Measurements from ENCODE around the gene B3GNT3. TPM values are rescaled to one million over a fixed set of nuclear protein-coding genes. Genes with fewer than 3 reads are reported as not detected.

Gene B3GNT3
- total RNA-seq, 4 donors from 2014 or later = 0.33 to 0.84 (median 0.62) TPM

DNA sequence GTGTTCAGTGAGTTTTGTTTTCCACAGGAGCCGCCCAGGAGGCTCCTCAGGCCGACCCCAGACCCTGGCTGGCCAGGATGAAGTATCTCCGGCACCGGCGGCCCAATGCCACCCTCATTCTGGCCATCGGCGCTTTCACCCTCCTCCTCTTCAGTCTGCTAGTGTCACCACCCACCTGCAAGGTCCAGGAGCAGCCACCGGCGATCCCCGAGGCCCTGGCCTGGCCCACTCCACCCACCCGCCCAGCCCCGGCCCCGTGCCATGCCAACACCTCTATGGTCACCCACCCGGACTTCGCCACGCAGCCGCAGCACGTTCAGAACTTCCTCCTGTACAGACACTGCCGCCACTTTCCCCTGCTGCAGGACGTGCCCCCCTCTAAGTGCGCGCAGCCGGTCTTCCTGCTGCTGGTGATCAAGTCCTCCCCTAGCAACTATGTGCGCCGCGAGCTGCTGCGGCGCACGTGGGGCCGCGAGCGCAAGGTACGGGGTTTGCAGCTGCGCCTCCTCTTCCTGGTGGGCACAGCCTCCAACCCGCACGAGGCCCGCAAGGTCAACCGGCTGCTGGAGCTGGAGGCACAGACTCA lies 12.9 kb downstream of the B3GNT3 start:
- Histone ChIP-seq H3K4me3 (no peak overlapping the region), H3K27me3 (peaks cover 0 to 73% (median 0%) of the 10 kb centered on the region in 4 donors), H3K27ac (replicated peaks in 1 of 4) (no peak overlapping the region), H3K9me3 (peaks cover 0 to 8% (median 0%) of the 10 kb centered on the region in 4 donors), H3K4me1 (no peaks in the 10 kb centered on the region), H3K36me3 (no peaks in the 10 kb centered on the region)
- whole genome bisulfite sequencing = 62% methylated on average over 25 of the region's 38 CpGs
- DNase-seq (ENCODE audit: extremely low spot score) = no peak
- TF ChIP-seq, protein P1, sequence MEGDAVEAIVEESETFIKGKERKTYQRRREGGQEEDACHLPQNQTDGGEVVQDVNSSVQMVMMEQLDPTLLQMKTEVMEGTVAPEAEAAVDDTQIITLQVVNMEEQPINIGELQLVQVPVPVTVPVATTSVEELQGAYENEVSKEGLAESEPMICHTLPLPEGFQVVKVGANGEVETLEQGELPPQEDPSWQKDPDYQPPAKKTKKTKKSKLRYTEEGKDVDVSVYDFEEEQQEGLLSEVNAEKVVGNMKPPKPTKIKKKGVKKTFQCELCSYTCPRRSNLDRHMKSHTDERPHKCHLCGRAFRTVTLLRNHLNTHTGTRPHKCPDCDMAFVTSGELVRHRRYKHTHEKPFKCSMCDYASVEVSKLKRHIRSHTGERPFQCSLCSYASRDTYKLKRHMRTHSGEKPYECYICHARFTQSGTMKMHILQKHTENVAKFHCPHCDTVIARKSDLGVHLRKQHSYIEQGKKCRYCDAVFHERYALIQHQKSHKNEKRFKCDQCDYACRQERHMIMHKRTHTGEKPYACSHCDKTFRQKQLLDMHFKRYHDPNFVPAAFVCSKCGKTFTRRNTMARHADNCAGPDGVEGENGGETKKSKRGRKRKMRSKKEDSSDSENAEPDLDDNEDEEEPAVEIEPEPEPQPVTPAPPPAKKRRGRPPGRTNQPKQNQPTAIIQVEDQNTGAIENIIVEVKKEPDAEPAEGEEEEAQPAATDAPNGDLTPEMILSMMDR (IDR thresholded peaks at IDR 0.05) = no peak
- TF ChIP-seq EP300 (IDR thresholded peaks at IDR 0.05) (no peak), POLR2A (IDR thresholded peaks at IDR 0.05; ENCODE audit: low read depth) (no peak), POLR2AphosphoS5 (IDR thresholded peaks at IDR 0.05) (no peak)
- intact Hi-C loops (cut with DNase I) = no loop called here

DNA sequence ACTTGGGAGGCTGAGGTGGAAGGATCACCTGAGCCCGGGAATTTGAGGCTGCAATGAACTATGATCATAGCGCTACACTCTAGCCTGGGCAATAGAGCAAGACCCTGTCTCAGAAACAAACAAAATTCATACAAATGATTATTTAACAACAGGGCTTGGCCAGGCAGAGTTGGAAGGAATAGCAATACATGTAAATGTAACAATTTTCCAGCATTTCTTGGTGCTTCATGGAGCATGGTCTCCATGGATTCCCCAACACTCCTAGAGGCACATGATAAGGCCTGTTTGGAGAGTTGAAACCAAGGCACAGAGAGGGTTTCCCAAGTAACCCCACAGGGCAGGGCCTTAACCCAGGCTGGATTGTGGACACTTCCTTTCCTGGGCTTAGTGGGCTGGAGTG lies 16.2 kb downstream of the B3GNT3 start:
- H3K9me3 ChIP-seq = peaks cover 0 to 8% (median 0%) of the 10 kb centered on the region in 4 donors
- no peaks in the 10 kb centered on the region for H3K36me3 ChIP-seq
- intact Hi-C loops (cut with DNase I) = no loop called here
- WGBS = 100% methylated on average over 2 of the region's 2 CpGs
- no peak for DNase-seq (ENCODE audit: extremely low spot score)
- no peaks in the 10 kb centered on the region for H3K4me1 ChIP-seq
- no peak overlapping the region for H3K27ac ChIP-seq (replicated peaks in 1 of 4)
- TF ChIP-seq EP300 (IDR thresholded peaks at IDR 0.05) (no peak), POLR2A (IDR thresholded peaks at IDR 0.05; ENCODE audit: low read depth) (no peak), POLR2AphosphoS5 (IDR thresholded peaks at IDR 0.05) (no peak)
- TF ChIP-seq, protein P1 (IDR thresholded peaks at IDR 0.05) = no peak
- no peak overlapping the region for H3K4me3 ChIP-seq
- H3K27me3 ChIP-seq = peaks cover 0 to 82% (median 0%) of the 10 kb centered on the region in 4 donors

DNA sequence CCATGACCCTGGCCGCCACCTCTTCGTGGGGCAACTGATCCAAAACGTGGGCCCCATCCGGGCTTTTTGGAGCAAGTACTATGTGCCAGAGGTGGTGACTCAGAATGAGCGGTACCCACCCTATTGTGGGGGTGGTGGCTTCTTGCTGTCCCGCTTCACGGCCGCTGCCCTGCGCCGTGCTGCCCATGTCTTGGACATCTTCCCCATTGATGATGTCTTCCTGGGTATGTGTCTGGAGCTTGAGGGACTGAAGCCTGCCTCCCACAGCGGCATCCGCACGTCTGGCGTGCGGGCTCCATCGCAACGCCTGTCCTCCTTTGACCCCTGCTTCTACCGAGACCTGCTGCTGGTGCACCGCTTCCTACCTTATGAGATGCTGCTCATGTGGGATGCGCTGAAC lies 16.7 kb downstream of the B3GNT3 start:
- no peak for DNase-seq (ENCODE audit: extremely low spot score)
- Histone ChIP-seq H3K36me3 (no peaks in the 10 kb centered on the region), H3K27me3 (peaks cover 0 to 82% (median 0%) of the 10 kb centered on the region in 4 donors), H3K4me3 (no peak overlapping the region), H3K4me1 (no peaks in the 10 kb centered on the region), H3K27ac (replicated peaks in 1 of 4) (no peak overlapping the region), H3K9me3 (peaks cover 0 to 8% (median 0%) of the 10 kb centered on the region in 4 donors)
- 86% methylated on average over 20 of the region's 20 CpGs for WGBS
- TF ChIP-seq POLR2A (IDR thresholded peaks at IDR 0.05; ENCODE audit: low read depth) (no peak), POLR2AphosphoS5 (IDR thresholded peaks at IDR 0.05) (no peak), EP300 (IDR thresholded peaks at IDR 0.05) (no peak)
- TF ChIP-seq, protein P1 (IDR thresholded peaks at IDR 0.05) = no peak
- intact Hi-C loops (cut with DNase I) = no loop called here

DNA sequence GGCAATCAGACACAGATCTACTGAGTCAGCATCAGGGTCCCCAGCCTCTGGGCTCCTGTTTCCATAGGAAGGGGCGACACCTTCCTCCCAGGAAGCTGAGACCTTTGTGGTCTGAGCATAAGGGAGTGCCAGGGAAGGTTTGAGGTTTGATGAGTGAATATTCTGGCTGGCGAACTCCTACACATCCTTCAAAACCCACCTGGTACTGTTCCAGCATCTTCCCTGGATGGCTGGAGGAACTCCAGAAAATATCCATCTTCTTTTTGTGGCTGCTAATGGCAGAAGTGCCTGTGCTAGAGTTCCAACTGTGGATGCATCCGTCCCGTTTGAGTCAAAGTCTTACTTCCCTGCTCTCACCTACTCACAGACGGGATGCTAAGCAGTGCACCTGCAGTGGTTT lies 17.2 kb downstream of the B3GNT3 start:
- 82% methylated on average over 5 of the region's 5 CpGs for WGBS
- Histone ChIP-seq H3K4me3 (no peak overlapping the region), H3K9me3 (peaks cover 0 to 8% (median 0%) of the 10 kb centered on the region in 4 donors), H3K36me3 (no peaks in the 10 kb centered on the region), H3K4me1 (no peaks in the 10 kb centered on the region), H3K27ac (replicated peaks in 1 of 4) (no peak overlapping the region), H3K27me3 (peaks cover 0 to 82% (median 0%) of the 10 kb centered on the region in 4 donors)
- intact Hi-C loops (cut with DNase I) = no loop called here
- no peak for DNase-seq (ENCODE audit: extremely low spot score)
- TF ChIP-seq POLR2AphosphoS5 (IDR thresholded peaks at IDR 0.05) (no peak), EP300 (IDR thresholded peaks at IDR 0.05) (no peak), POLR2A (IDR thresholded peaks at IDR 0.05; ENCODE audit: low read depth) (no peak)
- TF ChIP-seq, protein P1 (IDR thresholded peaks at IDR 0.05) = no peak

Data from esophagus muscularis mucosa (tissue), 4 donors.